Esophagus squamous epithelium (tissue), 5 donors: ENCODE data around the gene MRPL48. TPM values are rescaled to one million over a fixed set of nuclear protein-coding genes. Genes with fewer than 3 reads are reported as not detected.

Source experiments
- DNase-seq: peaks from one replicate; lab custom pipeline; 2025; lab: John Stamatoyannopoulos, UW
- H3K27ac ChIP-seq, 4 donors: fragments of 200-600 bp; sonication (generic); one replicate each; pipeline ENCODE4 v1.5.1; 2016 to 2019; ENCODE audit warnings: mild to moderate bottlenecking in 1 of 4
- H3K27me3 ChIP-seq, 4 donors: fragments of 200-600 bp; sonication (generic); 1 replicate in 3 of 4; 2 replicates in 1 of 4; pipeline versions ENCODE4 v1.5.1 to v1.6.0; 2017 to 2021; ENCODE audit warnings: antibody characterized with exemption in 1 of 4
- H3K36me3 ChIP-seq, 3 donors: fragments of 200-600 bp; sonication (generic); one replicate each; pipeline ENCODE4 v1.5.1; 2016 to 2019
- H3K4me1 ChIP-seq, 3 donors: fragments of 200-600 bp; sonication (generic); one replicate each; pipeline ENCODE4 v1.5.1; 2017 to 2019
- H3K4me3 ChIP-seq, 4 donors: fragments of 200-600 bp; sonication (generic); 1 replicate in 3 of 4; 2 replicates in 1 of 4; pipeline ENCODE4 v1.5.1; 2016 to 2019; ENCODE audit warnings: mild to moderate bottlenecking in 2 of 4, moderate library complexity in 1 of 4
- H3K9me3 ChIP-seq, 3 donors: fragments of 200-600 bp; sonication (generic); one replicate each; pipeline ENCODE4 v1.5.1; 2016 to 2019
- POLR2A ChIP-seq, 4 donors: fragments of 450-650 bp; IDR thresholded peaks; one replicate each; pipeline ENCODE4 v1.6.1; 2017; ENCODE audit warnings: antibody characterized with exemption in 4 of 4, mild to moderate bottlenecking in 4 of 4, moderate library complexity in 3 of 4
- WGBS, 2 donors: methylation state at CpG; one replicate each; pipeline ENCODE4 v1.1.5; 2018; 5-methylcytosine and 5-hydroxymethylcytosine counted together
- intact Hi-C: fragments of 100-400 bp; cut with DNase I; formaldehyde crosslinking; loops from one replicate; pipeline ENCODE4 v1.15.0; 2022
- total RNA-seq, 4 donors: library from RNA; depleted of rRNA; stranded (reverse); fragments of >200 nt; gene quantifications; one replicate each; pipeline ENCODE4 v1.1.0, GENCODE V29; 2016
- TF ChIP-seq, protein P1 (sequence below), 6 experiments: fragments of 450-650 bp in 4 of 6; fragments of 200-600 bp in 2 of 6; sonication (generic) in 2 of 6; IDR thresholded peaks; one replicate each; pipeline ENCODE4 v1.5.1; 2016 to 2019; ENCODE audit warnings: antibody characterized with exemption in 6 of 6, mild to moderate bottlenecking in 4 of 6, moderate library complexity in 4 of 6
- donor health status: DM: yes; HTN: yes; CAD: no.

The MRPL48 gene
- 10 to 100 TPM in 3 of 4 donors, 1 to 10 TPM in 1; 9.2 to 23.5 (median 18.8) TPM for total RNA-seq

GRCh38 chr11:73787643-73788558 is at the start of gene MRPL48:
MRPL48 (plus strand) TSS chr11:73787874; CDS start chr11:73787972, 98 bp downstream.
- intact Hi-C loops: no loop called here
- no peaks in the 10 kb centered on the region for H3K9me3 ChIP-seq
- 4 to 8% methylated on average over 23 of the region's 44 CpGs for WGBS, 2 donors
- H3K27ac ChIP-seq: peak within 1 kb of the TSS; percentile 84 to 95 (median 92)
- peaks cover 0 to 9% (median 0%) of the 10 kb centered on the region in 3 donors for H3K36me3 ChIP-seq
- H3K27me3 ChIP-seq: no peaks in the 10 kb centered on the region
- DNase-seq: peak; percentile 72
- peaks cover 6 to 36% (median 15%) of the 10 kb centered on the region in 3 donors for H3K4me1 ChIP-seq
- peak within 1 kb of the TSS; percentile 66 to 93 (median 82) for H3K4me3 ChIP-seq
- TF ChIP-seq, protein P1, sequence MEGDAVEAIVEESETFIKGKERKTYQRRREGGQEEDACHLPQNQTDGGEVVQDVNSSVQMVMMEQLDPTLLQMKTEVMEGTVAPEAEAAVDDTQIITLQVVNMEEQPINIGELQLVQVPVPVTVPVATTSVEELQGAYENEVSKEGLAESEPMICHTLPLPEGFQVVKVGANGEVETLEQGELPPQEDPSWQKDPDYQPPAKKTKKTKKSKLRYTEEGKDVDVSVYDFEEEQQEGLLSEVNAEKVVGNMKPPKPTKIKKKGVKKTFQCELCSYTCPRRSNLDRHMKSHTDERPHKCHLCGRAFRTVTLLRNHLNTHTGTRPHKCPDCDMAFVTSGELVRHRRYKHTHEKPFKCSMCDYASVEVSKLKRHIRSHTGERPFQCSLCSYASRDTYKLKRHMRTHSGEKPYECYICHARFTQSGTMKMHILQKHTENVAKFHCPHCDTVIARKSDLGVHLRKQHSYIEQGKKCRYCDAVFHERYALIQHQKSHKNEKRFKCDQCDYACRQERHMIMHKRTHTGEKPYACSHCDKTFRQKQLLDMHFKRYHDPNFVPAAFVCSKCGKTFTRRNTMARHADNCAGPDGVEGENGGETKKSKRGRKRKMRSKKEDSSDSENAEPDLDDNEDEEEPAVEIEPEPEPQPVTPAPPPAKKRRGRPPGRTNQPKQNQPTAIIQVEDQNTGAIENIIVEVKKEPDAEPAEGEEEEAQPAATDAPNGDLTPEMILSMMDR (IDR thresholded peaks at IDR 0.05): peak in 1 of 6 experiments; percentile 22
- no peak for TF ChIP-seq POLR2A (IDR thresholded peaks at IDR 0.05)

DNA sequence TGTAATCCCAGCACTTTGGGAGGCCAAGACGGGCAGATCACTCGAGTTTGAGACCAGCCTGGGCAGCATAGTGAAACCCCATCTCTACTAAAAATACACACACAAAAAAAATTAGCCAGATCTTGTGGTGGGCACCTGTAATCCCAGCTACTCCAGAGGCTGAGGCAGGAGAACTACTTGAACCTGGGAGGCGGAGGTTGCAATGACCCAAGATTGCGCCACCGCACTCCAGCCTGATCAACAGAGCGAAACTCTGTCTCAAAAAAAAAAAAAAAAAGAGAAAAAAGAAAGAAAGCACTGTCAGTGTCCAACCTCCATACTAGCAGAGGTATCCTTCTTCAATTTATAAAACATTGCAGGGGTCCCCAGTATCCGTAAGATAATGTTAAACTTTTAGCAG is 44.6 kb upstream of the MRPL48 start:
- DNase-seq: no peak
- TF ChIP-seq, protein P1 (IDR thresholded peaks at IDR 0.05): no peak
- TF ChIP-seq POLR2A (IDR thresholded peaks at IDR 0.05): no peak
- Histone ChIP-seq H3K27ac (no peak overlapping the region), H3K9me3 (no peaks in the 10 kb centered on the region), H3K36me3 (peaks cover 0 to 7% (median 0%) of the 10 kb centered on the region in 3 donors), H3K4me3 (no peak overlapping the region), H3K27me3 (no peaks in the 10 kb centered on the region), H3K4me1 (peaks cover 0 to 15% (median 0%) of the 10 kb centered on the region in 3 donors)
- WGBS, 2 donors: 90 to 91% methylated on average over 7 of the region's 7 CpGs
- intact Hi-C loops: no loop called here

DNA sequence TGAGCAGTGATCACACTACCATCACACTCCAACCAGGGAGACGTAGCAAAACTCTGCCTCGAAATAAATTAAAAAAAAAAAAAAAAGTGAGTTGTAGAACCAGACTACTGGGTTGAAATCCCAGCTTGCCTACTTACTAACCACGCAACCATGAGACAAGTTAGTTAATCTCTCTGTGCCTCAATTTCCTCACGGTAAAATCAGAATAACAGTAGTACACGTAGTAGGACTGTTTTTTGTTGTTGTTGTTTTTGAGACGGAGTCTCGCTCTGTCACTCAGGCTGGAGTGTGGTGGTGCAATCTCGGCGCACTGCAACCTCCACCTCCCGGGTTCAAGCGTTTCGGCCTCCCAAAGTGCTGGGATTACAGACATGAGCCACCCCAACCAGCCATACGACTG is 41.0 kb upstream of the MRPL48 start:
- H3K4me3 ChIP-seq: no peak overlapping the region
- intact Hi-C loops: no loop called here
- no peak overlapping the region for H3K27ac ChIP-seq
- H3K4me1 ChIP-seq: peaks cover 0 to 30% (median 0%) of the 10 kb centered on the region in 3 donors
- no peaks in the 10 kb centered on the region for H3K9me3 ChIP-seq
- DNase-seq: no peak
- no peaks in the 10 kb centered on the region for H3K36me3 ChIP-seq
- 92 to 95% methylated on average over 13 of the region's 13 CpGs for WGBS, 2 donors
- no peaks in the 10 kb centered on the region for H3K27me3 ChIP-seq
- TF ChIP-seq, protein P1 (IDR thresholded peaks at IDR 0.05): no peak
- TF ChIP-seq POLR2A (IDR thresholded peaks at IDR 0.05): no peak

DNA sequence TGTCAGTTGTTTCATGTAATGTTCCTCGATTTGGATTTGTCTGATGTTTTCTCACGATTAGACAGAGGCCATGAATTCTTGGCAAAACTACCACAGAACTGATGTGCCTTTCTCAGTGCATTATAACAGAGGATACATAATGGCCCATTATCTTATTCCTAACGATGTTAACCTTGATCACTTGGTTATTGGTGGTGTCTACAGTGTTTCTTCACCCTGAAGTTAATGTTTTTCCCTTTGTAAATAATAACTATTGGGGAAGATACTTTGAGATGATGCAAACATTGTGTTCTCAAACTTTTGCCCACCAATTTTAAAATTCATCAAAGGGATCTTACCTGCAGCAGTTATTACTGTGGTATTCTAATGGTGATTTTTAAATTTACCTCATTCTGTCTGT is 39.9 kb upstream of the MRPL48 start:
- no peaks in the 10 kb centered on the region for H3K27me3 ChIP-seq
- TF ChIP-seq POLR2A (IDR thresholded peaks at IDR 0.05): no peak
- TF ChIP-seq, protein P1 (IDR thresholded peaks at IDR 0.05): no peak
- H3K4me1 ChIP-seq: peaks cover 0 to 41% (median 4%) of the 10 kb centered on the region in 3 donors
- no peak overlapping the region for H3K27ac ChIP-seq
- no peaks in the 10 kb centered on the region for H3K9me3 ChIP-seq
- 60 to 65% methylated on average over 3 of the region's 3 CpGs for WGBS, 2 donors
- no peak overlapping the region for H3K4me3 ChIP-seq
- intact Hi-C loops: no loop called here
- peaks cover 0 to 4% (median 0%) of the 10 kb centered on the region in 3 donors for H3K36me3 ChIP-seq
- DNase-seq: no peak

- WGBS, 2 donors: 92 to 94% methylated on average over 5 of the region's 5 CpGs
- H3K9me3 ChIP-seq: no peaks in the 10 kb centered on the region
- no peak for DNase-seq
- H3K4me3 ChIP-seq: no peak overlapping the region
- TF ChIP-seq, protein P1 (IDR thresholded peaks at IDR 0.05): no peak
- TF ChIP-seq POLR2A (IDR thresholded peaks at IDR 0.05): no peak
- H3K36me3 ChIP-seq: peaks cover 0 to 9% (median 0%) of the 10 kb centered on the region in 3 donors
- intact Hi-C loops: no loop called here
- no peaks in the 10 kb centered on the region for H3K27me3 ChIP-seq
- no peak overlapping the region for H3K27ac ChIP-seq
- peaks cover 0 to 46% (median 4%) of the 10 kb centered on the region in 3 donors for H3K4me1 ChIP-seq
These were observed 39.4 kb upstream of the MRPL48 start for GRCh38 chr11:73748300-73748699.
